OCI-M1 (cell line): Measurements from ENCODE around the gene SPEG.

Experiments
- DNase-seq: peaks from one replicate; lab custom pipeline; 2025; lab: John Stamatoyannopoulos, UW

Gene SPEG

DNA sequence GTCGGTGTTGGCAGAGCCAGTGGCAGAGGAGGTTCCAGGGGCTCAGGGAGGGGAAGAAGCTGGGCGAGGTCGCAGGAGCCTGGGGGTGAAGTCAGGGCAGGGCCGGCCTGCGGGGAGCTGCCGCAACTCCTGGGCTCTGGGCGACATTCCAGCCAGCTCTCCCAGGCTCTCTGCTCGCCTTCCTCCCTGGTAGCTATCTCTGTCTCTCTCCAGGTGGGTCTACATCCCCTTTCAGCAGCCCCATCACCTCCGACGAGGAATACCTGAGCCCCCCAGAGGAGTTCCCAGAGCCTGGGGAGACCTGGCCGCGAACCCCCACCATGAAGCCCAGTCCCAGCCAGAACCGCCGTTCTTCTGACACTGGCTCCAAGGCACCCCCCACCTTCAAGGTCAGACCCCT lies 27.0 kb downstream of the SPEG start:
- DNase-seq, result no peak

GRCh38 chr2:219462349-219462748 lies 27.7 kb downstream of the SPEG start:
- no peak for DNase-seq

DNA sequence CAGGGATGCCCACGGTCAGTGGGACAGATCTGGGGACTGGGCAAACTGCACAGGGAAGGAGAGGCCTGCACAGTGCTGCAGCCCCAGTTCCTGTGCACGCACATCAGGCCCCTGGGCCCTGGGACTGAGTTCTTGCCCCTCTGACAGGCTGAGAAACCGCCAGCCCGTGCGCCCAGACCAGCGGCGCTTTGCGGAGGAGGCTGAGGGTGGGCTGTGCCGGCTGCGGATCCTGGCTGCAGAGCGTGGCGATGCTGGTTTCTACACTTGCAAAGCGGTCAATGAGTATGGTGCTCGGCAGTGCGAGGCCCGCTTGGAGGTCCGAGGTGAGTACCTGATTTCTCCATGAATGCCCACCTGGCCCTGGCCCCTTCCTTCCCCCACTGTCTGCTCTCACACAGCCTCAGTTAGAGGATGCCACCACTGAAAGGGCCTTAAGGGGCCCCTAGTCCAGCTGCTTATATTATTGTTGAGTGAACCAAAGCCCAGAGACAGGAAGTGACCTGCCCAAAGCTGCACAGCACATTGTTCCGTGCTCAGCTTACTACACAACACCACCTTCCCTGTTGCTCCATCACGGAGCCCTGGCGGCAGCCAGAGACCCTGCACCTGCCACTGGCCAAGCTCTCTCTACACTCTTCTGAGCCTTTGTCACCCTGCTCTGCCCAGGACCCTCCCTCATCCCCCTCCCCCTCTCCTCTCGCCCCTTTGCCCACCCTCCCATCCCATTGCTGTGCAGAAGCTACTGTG lies 29.8 kb downstream of the SPEG start:
- DNase-seq, result no peak

GRCh38 chr2:219465659-219466561 lies 31.3 kb downstream of the SPEG start:
- DNase-seq, result no peak

DNA sequence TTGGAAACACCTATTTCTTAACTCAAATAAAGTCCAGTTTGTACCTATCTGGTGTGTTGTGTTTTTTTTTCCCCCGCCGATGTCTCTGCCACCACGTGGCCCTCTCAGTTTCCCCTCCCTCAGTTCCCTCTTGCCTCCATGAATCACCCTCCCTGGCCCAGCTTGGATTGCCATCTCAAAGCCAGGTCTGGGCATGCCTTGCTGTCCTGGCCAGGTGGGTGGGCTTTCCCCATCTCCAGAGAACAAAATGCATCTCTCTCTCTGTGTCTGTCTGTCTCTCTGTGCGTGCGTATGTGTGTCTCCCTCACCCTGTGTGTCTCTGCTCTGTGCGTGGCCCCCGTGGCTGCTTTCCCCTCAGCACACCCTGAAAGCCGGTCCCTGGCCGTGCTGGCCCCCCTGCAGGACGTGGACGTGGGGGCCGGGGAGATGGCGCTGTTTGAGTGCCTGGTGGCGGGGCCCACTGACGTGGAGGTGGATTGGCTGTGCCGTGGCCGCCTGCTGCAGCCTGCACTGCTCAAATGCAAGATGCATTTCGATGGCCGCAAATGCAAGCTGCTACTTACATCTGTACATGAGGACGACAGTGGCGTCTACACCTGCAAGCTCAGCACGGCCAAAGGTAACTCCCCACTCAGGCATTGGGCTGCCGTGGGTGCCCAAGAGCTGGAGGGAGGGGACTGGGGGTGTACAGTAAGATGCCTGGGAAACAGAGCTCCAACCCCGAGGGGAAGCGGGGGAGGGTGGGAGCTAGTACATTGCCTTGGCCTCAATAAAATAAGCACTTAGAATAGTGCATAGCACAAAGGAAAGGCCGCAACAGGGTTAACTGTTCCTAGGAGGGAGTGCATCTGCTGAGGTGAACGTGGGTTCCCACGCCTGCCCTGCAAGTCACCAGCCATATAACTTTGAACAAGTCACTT lies 32.4 kb downstream of the SPEG start:
- no peak for DNase-seq

GRCh38 chr2:219467736-219468075 lies 33.1 kb downstream of the SPEG start:
- DNase-seq, result no peak

DNA sequence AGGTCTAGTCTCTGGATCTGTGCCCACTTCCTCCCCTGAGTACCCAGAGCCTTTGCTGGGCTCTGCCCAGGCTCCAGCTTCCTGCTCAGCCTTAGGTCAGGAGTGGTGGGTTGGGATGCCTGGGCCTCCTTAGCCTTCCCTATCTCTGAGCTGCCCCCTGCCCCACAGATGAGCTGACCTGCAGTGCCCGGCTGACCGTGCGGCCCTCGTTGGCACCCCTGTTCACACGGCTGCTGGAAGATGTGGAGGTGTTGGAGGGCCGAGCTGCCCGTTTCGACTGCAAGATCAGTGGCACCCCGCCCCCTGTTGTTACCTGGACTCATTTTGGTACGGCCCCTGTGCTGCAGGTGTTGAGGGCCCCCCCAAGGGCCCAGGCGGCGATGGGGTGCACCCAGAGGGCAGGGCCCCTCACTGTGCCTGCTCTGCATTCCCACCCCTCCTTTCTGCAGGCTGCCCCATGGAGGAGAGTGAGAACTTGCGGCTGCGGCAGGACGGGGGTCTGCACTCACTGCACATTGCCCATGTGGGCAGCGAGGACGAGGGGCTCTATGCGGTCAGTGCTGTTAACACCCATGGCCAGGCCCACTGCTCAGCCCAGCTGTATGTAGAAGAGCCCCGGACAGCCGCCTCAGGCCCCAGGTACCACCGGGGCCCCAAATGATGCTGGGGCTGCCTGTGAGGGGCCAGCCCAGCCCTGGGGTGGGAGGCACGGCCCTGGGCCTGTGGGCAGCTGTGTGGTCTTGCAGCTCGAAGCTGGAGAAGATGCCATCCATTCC lies 34.0 kb downstream of the SPEG start:
- no peak for DNase-seq

DNA sequence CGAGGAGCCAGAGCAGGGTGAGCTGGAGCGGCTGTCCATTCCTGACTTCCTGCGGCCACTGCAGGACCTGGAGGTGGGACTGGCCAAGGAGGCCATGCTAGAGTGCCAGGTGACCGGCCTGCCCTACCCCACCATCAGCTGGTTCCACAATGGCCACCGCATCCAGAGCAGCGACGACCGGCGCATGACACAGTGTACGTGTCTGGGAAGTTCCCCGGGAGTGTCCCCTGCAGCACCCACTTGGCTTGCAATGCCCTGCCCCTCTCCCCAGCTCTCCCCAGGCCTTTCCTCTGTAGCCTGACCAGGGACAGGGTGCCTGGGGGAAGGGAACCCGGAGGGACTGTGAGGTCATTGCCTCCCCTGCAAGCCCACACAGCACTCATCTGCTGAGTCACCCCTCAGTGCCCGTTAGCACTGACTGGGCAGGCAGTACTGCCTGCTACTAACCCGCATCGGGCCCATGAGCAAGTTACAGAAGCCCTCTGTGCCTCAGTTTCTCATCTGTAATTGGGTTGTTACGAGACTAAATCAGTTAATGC lies 34.6 kb downstream of the SPEG start:
- DNase-seq, result peak; percentile 51

- DNase-seq, result no peak
Observed at GRCh38 chr2:219470429-219470828, 35.8 kb downstream of the SPEG start.

GRCh38 chr2:219471476-219472371 lies 37.1 kb downstream of the SPEG start:
- no peak for DNase-seq

DNA sequence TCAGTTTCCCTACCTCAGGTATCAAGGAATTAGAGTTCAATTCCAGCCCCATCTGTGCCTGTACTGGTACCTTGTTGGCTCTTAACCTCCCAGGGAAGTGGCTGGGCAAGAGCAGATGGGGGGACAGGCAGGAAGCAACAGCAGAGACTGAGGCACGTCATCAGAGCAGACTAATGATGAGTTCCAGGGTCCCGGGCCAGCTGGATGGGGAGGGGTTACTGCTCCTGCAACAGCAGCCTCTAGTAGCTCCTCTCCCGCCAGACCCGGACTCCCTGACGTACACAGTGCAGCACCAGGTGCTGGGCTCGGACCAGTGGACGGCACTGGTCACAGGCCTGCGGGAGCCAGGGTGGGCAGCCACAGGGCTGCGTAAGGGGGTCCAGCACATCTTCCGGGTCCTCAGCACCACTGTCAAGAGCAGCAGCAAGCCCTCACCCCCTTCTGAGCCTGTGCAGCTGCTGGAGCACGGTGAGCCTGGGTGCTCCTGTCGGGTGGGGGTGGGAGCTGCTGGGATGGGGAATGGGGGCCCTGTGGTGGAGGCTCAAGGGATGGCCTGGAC lies 38.1 kb downstream of the SPEG start:
- DNase-seq, result no peak

DNA sequence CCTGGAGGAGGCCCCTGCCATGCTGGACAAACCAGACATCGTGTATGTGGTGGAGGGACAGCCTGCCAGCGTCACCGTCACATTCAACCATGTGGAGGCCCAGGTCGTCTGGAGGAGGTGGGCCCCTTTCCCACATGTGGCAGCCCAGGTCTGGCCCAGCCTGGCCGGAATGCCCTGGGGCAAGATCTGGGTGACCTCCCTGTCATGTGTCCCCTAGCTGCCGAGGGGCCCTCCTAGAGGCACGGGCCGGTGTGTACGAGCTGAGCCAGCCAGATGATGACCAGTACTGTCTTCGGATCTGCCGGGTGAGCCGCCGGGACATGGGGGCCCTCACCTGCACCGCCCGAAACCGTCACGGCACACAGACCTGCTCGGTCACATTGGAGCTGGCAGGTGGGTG lies 38.9 kb downstream of the SPEG start:
- no peak for DNase-seq

GRCh38 chr2:219474285-219475060 lies 39.8 kb downstream of the SPEG start:
- DNase-seq, result no peak

DNA sequence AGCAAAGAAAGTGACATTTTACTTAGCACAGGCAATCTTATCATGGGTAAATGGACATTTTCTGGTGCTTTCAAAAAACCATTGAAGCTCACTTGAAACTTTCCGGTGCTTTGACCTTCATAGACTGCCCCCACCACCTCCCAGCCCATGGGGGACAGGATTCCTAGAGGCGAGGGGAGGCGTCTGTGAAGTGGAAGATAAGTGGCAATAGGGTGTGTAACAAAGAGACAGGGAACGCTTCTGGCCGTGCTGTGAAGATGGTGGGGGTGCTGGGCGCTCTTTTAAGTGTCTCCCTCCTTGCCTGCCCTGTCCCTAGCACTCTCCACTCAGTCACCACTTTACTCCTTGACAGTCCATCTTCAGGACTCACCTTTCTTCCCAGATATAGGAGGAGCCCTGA lies 40.6 kb downstream of the SPEG start:
- peak; percentile 23 for DNase-seq

- peak; percentile 86 for DNase-seq
Observed at GRCh38 chr2:219475697-219476651, 41.3 kb downstream of the SPEG start.

GRCh38 chr2:219476652-219477151 lies 42.1 kb downstream of the SPEG start:
- no peak for DNase-seq

DNA sequence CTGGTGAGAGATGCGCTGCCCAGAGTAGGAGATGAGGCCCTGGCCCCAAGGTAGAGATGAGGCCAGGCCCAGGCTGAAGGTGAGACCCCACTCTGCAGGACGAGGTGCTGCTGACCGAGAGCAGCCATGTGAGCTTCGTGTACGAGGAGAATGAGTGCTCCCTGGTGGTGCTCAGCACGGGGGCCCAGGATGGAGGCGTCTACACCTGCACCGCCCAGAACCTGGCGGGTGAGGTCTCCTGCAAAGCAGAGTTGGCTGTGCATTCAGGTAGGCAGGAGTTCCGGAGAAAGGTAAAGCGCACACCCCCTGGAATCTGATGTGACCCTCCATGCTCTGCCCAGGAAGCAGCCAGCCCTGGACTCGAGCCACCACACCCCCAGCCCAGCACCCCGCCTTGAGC lies 42.5 kb downstream of the SPEG start:
- DNase-seq, result no peak

DNA sequence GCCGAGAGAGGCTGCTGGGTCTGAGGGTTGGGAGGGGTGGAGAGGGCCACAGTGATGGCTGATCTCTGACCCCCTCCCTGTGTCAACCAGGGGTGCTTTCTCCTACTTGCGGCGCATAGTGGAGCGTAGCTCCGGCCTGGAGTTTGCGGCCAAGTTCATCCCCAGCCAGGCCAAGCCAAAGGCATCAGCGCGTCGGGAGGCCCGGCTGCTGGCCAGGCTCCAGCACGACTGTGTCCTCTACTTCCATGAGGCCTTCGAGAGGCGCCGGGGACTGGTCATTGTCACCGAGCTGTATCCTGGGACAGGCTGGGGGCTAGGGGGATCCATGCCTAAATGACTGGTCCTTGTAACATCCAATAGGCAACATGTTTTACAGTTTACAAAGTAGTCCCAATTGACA lies 43.2 kb downstream of the SPEG start:
- DNase-seq, result no peak
